ENCODE results near the gene CCDC195.

CCDC195 gene

GRCh38 chr2:224722250-224722649 lies 6.1 kb upstream of the CCDC195 start:
- H3K36me3 ChIP-seq (ENCODE audit: low read depth) = no peaks in the 10 kb centered on the region
- H3K4me1 ChIP-seq (ENCODE audit: insufficient read depth, poor library complexity, severe bottlenecking) = no peaks in the 10 kb centered on the region
- H3K4me3 ChIP-seq (ENCODE audit: severe bottlenecking) = no peak overlapping the region
- DNase-seq (ENCODE audit: low spot score) (no peak), ATAC-seq (ENCODE audit: low read depth) (no peak)
- H3K27me3 ChIP-seq (ENCODE audit: insufficient read depth, poor library complexity, severe bottlenecking) = no peaks in the 10 kb centered on the region
- H3K9me3 ChIP-seq (ENCODE audit: severe bottlenecking) = no peaks in the 10 kb centered on the region
- H3K27ac ChIP-seq (ENCODE audit: poor library complexity, severe bottlenecking) = no peak overlapping the region
- no peak for TF ChIP-seq CTCF (IDR thresholded peaks at IDR 0.05; ENCODE audit: poor library complexity, severe bottlenecking)

- no peak for TF ChIP-seq CTCF (IDR thresholded peaks at IDR 0.05; ENCODE audit: poor library complexity, severe bottlenecking)
- DNase-seq (ENCODE audit: low spot score) = no peak
- no peak for ATAC-seq (ENCODE audit: low read depth)
- Histone ChIP-seq H3K9me3 (ENCODE audit: severe bottlenecking) (no peaks in the 10 kb centered on the region), H3K36me3 (ENCODE audit: low read depth) (no peaks in the 10 kb centered on the region), H3K27ac (ENCODE audit: poor library complexity, severe bottlenecking) (no peak overlapping the region), H3K4me3 (ENCODE audit: severe bottlenecking) (no peak overlapping the region), H3K4me1 (ENCODE audit: insufficient read depth, poor library complexity, severe bottlenecking) (no peaks in the 10 kb centered on the region), H3K27me3 (ENCODE audit: insufficient read depth, poor library complexity, severe bottlenecking) (no peaks in the 10 kb centered on the region)
Measured at GRCh38 chr2:224716921-224717320, 756 bp upstream of the CCDC195 start.

- Histone ChIP-seq H3K9me3 (ENCODE audit: severe bottlenecking) (no peaks in the 10 kb centered on the region), H3K27ac (ENCODE audit: poor library complexity, severe bottlenecking) (no peak overlapping the region), H3K4me1 (ENCODE audit: insufficient read depth, poor library complexity, severe bottlenecking) (no peaks in the 10 kb centered on the region), H3K36me3 (ENCODE audit: low read depth) (no peaks in the 10 kb centered on the region), H3K4me3 (ENCODE audit: severe bottlenecking) (no peak overlapping the region), H3K27me3 (ENCODE audit: insufficient read depth, poor library complexity, severe bottlenecking) (no peaks in the 10 kb centered on the region)
- no peak for ATAC-seq (ENCODE audit: low read depth)
- no peak for DNase-seq (ENCODE audit: low spot score)
- no peak for TF ChIP-seq CTCF (IDR thresholded peaks at IDR 0.05; ENCODE audit: poor library complexity, severe bottlenecking)
Measured at GRCh38 chr2:224711859-224712665, 4.1 kb downstream of the CCDC195 start.

- H3K36me3 ChIP-seq (ENCODE audit: low read depth) = no peaks in the 10 kb centered on the region
- H3K4me1 ChIP-seq (ENCODE audit: insufficient read depth, poor library complexity, severe bottlenecking) = no peaks in the 10 kb centered on the region
- no peaks in the 10 kb centered on the region for H3K9me3 ChIP-seq (ENCODE audit: severe bottlenecking)
- ATAC-seq (ENCODE audit: low read depth) = no peak
- DNase-seq (ENCODE audit: low spot score) = no peak
- H3K27ac ChIP-seq (ENCODE audit: poor library complexity, severe bottlenecking) = no peak overlapping the region
- no peaks in the 10 kb centered on the region for H3K27me3 ChIP-seq (ENCODE audit: insufficient read depth, poor library complexity, severe bottlenecking)
- H3K4me3 ChIP-seq (ENCODE audit: severe bottlenecking) = no peak overlapping the region
- no peak for TF ChIP-seq CTCF (IDR thresholded peaks at IDR 0.05; ENCODE audit: poor library complexity, severe bottlenecking)
Measured at GRCh38 chr2:224711381-224711780, 4.8 kb downstream of the CCDC195 start.

GRCh38 chr2:224709301-224709700 lies 6.9 kb downstream of the CCDC195 start:
- no peak for TF ChIP-seq CTCF (IDR thresholded peaks at IDR 0.05; ENCODE audit: poor library complexity, severe bottlenecking)
- no peaks in the 10 kb centered on the region for H3K27me3 ChIP-seq (ENCODE audit: insufficient read depth, poor library complexity, severe bottlenecking)
- DNase-seq (ENCODE audit: low spot score) = no peak
- H3K36me3 ChIP-seq (ENCODE audit: low read depth) = no peaks in the 10 kb centered on the region
- H3K9me3 ChIP-seq (ENCODE audit: severe bottlenecking) = no peaks in the 10 kb centered on the region
- H3K27ac ChIP-seq (ENCODE audit: poor library complexity, severe bottlenecking) = no peak overlapping the region
- no peak for ATAC-seq (ENCODE audit: low read depth)
- no peaks in the 10 kb centered on the region for H3K4me1 ChIP-seq (ENCODE audit: insufficient read depth, poor library complexity, severe bottlenecking)
- no peak overlapping the region for H3K4me3 ChIP-seq (ENCODE audit: severe bottlenecking)
